LNCaP clone FGC (cell line): ENCODE data around the gene SLC35E3.

Experiments used
- DNase-seq: peaks from one replicate; pipeline ENCODE4 v3.0.0-alpha.2; 2011; ENCODE audit warnings: low read depth
- H3K4me3 ChIP-seq: 2 replicates; pipeline ENCODE4 v1.5.1; 2011; ENCODE audit warnings: mild to moderate bottlenecking, low read depth, low read length, control low read depth
- CTCF ChIP-seq: IDR thresholded peaks from 2 replicates; pipeline ENCODE4 v1.5.1; 2012; ENCODE audit warnings: mild to moderate bottlenecking; ENCODE audit not compliant: control insufficient read depth, insufficient read depth; ENCODE audit errors: extremely low read depth

SLC35E3 gene

GRCh38 chr12:68779280-68779679 is 33.3 kb downstream of the SLC35E3 start:
- no peak for DNase-seq
- no peak overlapping the region for H3K4me3 ChIP-seq
- no peak for TF ChIP-seq CTCF

- no peak overlapping the region for H3K4me3 ChIP-seq
- TF ChIP-seq CTCF, result no peak
- no peak for DNase-seq
Observed at GRCh38 chr12:68780731-68781130, 34.8 kb downstream of the SLC35E3 start.

- no peak for DNase-seq
- TF ChIP-seq CTCF, result no peak
- H3K4me3 ChIP-seq, result no peak overlapping the region
Observed at GRCh38 chr12:68781728-68782127, 35.8 kb downstream of the SLC35E3 start.

GRCh38 chr12:68784015-68784414 is 38.0 kb downstream of the SLC35E3 start:
- DNase-seq, result no peak
- no peak overlapping the region for H3K4me3 ChIP-seq
- no peak for TF ChIP-seq CTCF

- DNase-seq, result no peak
- no peak for TF ChIP-seq CTCF
- no peak overlapping the region for H3K4me3 ChIP-seq
Observed at GRCh38 chr12:68785358-68785757, 39.4 kb downstream of the SLC35E3 start.

- TF ChIP-seq CTCF, result no peak
- no peak overlapping the region for H3K4me3 ChIP-seq
Observed at GRCh38 chr12:68785823-68786222, 39.8 kb downstream of the SLC35E3 start.

GRCh38 chr12:68786929-68787328 is 41.0 kb downstream of the SLC35E3 start:
- no peak for DNase-seq
- TF ChIP-seq CTCF, result peak; percentile 46
- H3K4me3 ChIP-seq, result no peak overlapping the region

More at GRCh38 chr12:68785823-68786222, 39.8 kb downstream of the SLC35E3 start:
- DNase-seq, result no peak
